PFSK-1 (cell line): ENCODE measurements around the gene WDR82.

Experiments
- FOXP2 ChIP-seq: optimal IDR thresholded peaks from 2 replicates; pipeline ENCODE3; 2011; ENCODE audit warnings: borderline replicate concordance, control low read depth, inconsistent platforms; ENCODE audit not compliant: insufficient read depth; ENCODE audit errors: extremely low read length, extremely low read depth
- POLR2AphosphoS5 ChIP-seq: IDR thresholded peaks from 2 replicates; pipeline ENCODE4 v1.6.1; 2012; ENCODE audit warnings: low read depth, mild to moderate bottlenecking, control low read depth, low read length, moderate library complexity
- SIN3A ChIP-seq: IDR thresholded peaks from 2 replicates; pipeline ENCODE4 v1.6.1; 2012; ENCODE audit warnings: mild to moderate bottlenecking, low read length, moderate library complexity, borderline replicate concordance; ENCODE audit not compliant: insufficient read depth
- TAF1 ChIP-seq: IDR thresholded peaks from 2 replicates; pipeline ENCODE4 v1.6.1; 2012; ENCODE audit warnings: low read length, control low read depth, borderline replicate concordance; ENCODE audit not compliant: insufficient read depth
- TF ChIP-seq, protein P1 (sequence below), 2 experiments: IDR thresholded peaks; 2 replicates each; pipeline versions ENCODE4 v1.6.1 to v1.8.0; 2011 to 2012; ENCODE audit warnings: low read depth in 2 of 2, low read length in 2 of 2, control low read depth in 1 of 2, inconsistent platforms in 1 of 2, mild to moderate bottlenecking in 1 of 2, moderate library complexity in 1 of 2; ENCODE audit not compliant: insufficient read depth in 1 of 2

DNA sequence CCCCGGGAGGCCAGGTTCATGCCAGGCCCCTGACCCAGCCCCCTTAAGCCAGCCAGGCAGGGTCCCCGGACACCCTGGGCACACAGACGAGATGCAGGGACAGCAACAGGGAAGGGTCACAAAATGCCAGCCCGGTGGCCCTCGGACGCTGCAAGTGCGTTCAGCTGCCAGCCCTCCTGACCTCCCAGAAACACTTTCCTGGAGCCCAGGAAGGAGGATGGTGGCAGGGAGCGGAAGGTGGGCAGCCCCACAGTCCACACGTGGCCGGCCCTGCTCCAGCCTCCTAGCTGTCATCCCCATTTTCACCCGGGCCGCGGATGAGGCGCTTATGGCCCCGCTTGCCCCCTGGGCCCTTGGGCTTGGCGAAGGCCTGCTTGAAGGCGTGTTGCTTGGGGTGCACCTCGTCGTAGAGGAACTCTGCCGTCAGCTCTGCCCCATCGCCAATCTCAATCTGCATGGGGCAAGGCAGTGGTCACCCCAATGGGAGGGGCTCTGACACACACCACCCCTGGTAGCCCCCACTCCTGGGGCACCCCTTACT lies 49.6 kb downstream of the WDR82 start:
- TF ChIP-seq SIN3A, result no peak
- TF ChIP-seq, protein P1, sequence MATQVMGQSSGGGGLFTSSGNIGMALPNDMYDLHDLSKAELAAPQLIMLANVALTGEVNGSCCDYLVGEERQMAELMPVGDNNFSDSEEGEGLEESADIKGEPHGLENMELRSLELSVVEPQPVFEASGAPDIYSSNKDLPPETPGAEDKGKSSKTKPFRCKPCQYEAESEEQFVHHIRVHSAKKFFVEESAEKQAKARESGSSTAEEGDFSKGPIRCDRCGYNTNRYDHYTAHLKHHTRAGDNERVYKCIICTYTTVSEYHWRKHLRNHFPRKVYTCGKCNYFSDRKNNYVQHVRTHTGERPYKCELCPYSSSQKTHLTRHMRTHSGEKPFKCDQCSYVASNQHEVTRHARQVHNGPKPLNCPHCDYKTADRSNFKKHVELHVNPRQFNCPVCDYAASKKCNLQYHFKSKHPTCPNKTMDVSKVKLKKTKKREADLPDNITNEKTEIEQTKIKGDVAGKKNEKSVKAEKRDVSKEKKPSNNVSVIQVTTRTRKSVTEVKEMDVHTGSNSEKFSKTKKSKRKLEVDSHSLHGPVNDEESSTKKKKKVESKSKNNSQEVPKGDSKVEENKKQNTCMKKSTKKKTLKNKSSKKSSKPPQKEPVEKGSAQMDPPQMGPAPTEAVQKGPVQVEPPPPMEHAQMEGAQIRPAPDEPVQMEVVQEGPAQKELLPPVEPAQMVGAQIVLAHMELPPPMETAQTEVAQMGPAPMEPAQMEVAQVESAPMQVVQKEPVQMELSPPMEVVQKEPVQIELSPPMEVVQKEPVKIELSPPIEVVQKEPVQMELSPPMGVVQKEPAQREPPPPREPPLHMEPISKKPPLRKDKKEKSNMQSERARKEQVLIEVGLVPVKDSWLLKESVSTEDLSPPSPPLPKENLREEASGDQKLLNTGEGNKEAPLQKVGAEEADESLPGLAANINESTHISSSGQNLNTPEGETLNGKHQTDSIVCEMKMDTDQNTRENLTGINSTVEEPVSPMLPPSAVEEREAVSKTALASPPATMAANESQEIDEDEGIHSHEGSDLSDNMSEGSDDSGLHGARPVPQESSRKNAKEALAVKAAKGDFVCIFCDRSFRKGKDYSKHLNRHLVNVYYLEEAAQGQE (IDR thresholded peaks at IDR 0.05; ENCODE audit: insufficient read depth in 1 of 2, low read depth in 2 of 2, low read length in 2 of 2), result no peak
- no peak for TF ChIP-seq POLR2AphosphoS5
- TF ChIP-seq TAF1, result no peak
- no peak for TF ChIP-seq FOXP2
